Upper lobe of left lung (tissue), 6 donors: ENCODE measurements around the gene AGFG2. TPM values are rescaled to one million over a fixed set of nuclear protein-coding genes. Genes with fewer than 3 reads are reported as not detected.
"Not testable (repeated sequence)": the region's sequence is repeated elsewhere in the genome, so short reads cannot be mapped to it uniquely, and the experiment has no call there.

Experiments used
- ATAC-seq, 2 donors: fragments of 200-7000 bp; cut with Tn5 transposase; one replicate each; pipeline ENCODE4 v1.9.1; 2022; ENCODE audit warnings: mild to moderate bottlenecking in 2 of 2, moderate library complexity in 2 of 2; ENCODE audit not compliant: low FRiP score in 2 of 2
- DNase-seq, 2 donors: peaks; one replicate each; pipeline ENCODE4 v3.0.0-alpha.2; 2019 to 2020
- H3K27ac ChIP-seq, 4 donors: fragments of 200-600 bp; sonication (generic); one replicate each; pipeline ENCODE4 v1.5.1; 2016 to 2019
- H3K27me3 ChIP-seq, 4 donors: fragments of 200-600 bp; sonication (generic); one replicate each; pipeline ENCODE4 v1.5.1; 2017 to 2019
- H3K36me3 ChIP-seq, 4 donors: fragments of 200-600 bp; sonication (generic); one replicate each; pipeline ENCODE4 v1.5.1; 2016 to 2019
- H3K4me1 ChIP-seq, 4 donors: fragments of 200-600 bp; sonication (generic); one replicate each; pipeline ENCODE4 v1.5.1; 2018 to 2019
- H3K4me3 ChIP-seq, 4 donors: fragments of 200-600 bp; sonication (generic); one replicate each; pipeline ENCODE4 v1.5.1; 2017 to 2019; ENCODE audit warnings: mild to moderate bottlenecking in 2 of 4, moderate library complexity in 1 of 4
- H3K9me3 ChIP-seq, 4 donors: fragments of 200-600 bp; sonication (generic); one replicate each; pipeline ENCODE4 v1.5.1; 2018 to 2019
- EP300 ChIP-seq, 4 donors: sonication (generic); formaldehyde crosslinking; IDR thresholded peaks; one replicate each; pipeline ENCODE4 v1.5.1; 2017; ENCODE audit warnings: antibody characterized with exemption in 4 of 4, control low read depth in 2 of 4
- POLR2A ChIP-seq, 4 donors: fragments of 450-650 bp; IDR thresholded peaks; one replicate each; pipeline ENCODE4 v1.5.1; 2016 to 2017; ENCODE audit warnings: antibody characterized with exemption in 4 of 4, mild to moderate bottlenecking in 2 of 4
- POLR2AphosphoS5 ChIP-seq, 2 donors: sonication (generic); formaldehyde crosslinking; IDR thresholded peaks; one replicate each; pipeline ENCODE4 v1.5.1; 2017; ENCODE audit warnings: antibody characterized with exemption in 2 of 2
- WGBS, 2 donors: methylation state at CpG; one replicate each; pipeline ENCODE4 v1.1.5; 2017 to 2018; 5-methylcytosine and 5-hydroxymethylcytosine counted together
- total RNA-seq, 6 donors: library from RNA; depleted of rRNA in 4 of 6; stranded (reverse); fragments of >200 nt in 4 of 6; gene quantifications; one replicate each; pipeline versions ENCODE4 v1.1.0 to v1.2.1, GENCODE V29; 2016 to 2021
- TF ChIP-seq, protein P1 (sequence below), 6 experiments: fragments of 450-650 bp in 4 of 6; fragments of 200-600 bp in 2 of 6; sonication (generic) in 2 of 6; IDR thresholded peaks; one replicate each; pipeline ENCODE4 v1.5.1; 2016 to 2019; ENCODE audit warnings: antibody characterized with exemption in 6 of 6
- donor health status: DM: no; HTN: no; CAD: no; lungs with moderate emphysema.
- donor health status: DM: no; HTN: yes; CAD: no; lungs with severe emphysema.

The AGFG2 gene
- total RNA-seq, 6 donors from 2014 or later = 14.3 to 33.1 (median 20.4) TPM

DNA sequence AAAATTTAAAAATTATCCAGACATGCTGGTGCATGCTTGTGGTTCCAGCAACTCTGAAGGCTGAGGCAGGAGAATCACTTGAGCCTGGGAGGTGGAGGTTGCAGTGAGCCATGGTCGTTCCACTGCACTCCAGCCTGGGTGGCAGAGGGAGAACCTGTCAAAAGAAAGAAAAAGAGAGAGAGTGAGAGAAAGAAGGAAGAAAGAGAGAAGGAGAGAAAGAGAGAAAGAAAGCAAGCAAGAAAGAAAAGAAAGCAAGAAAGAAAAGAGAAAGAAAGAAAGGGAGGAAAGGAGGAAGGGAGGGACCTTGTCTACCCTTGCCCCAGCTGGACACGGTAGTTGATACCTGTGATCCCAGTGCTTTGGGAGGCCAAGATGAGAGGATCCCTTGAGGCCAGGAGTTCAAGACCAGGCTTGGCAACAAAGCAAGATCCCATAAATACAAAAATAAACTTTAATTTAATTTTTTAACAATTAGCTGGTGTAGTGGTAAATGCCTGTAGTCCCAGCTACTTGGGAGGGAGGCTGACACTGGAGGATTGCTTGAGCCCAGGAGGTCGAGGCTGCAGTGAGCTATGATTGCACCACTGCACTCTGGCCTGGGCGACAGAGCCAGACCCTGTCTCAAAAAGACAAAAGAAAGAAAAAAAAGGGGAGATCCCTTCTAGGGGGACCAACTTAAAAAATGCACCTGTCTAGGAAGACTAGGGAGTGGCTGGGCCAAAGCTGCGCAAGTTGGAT is 46.1 kb upstream of the AGFG2 start:
- DNase-seq (no peak), ATAC-seq (no peak)
- 86 to 94% methylated on average over 5 of the region's 5 CpGs for WGBS, 2 donors
- Histone ChIP-seq H3K27ac (no peak overlapping the region), H3K27me3 (no peaks in the 10 kb centered on the region), H3K4me1 (peaks cover 11 to 14% (median 13%) of the 10 kb centered on the region in 4 donors), H3K4me3 (peak overlapping the region in 3 of 4 donors; percentile 35 to 46 (median 41)), H3K9me3 (no peaks in the 10 kb centered on the region), H3K36me3 (no peaks in the 10 kb centered on the region)
- TF ChIP-seq EP300 (IDR thresholded peaks at IDR 0.05) (no peak), POLR2A (IDR thresholded peaks at IDR 0.05) (no peak), POLR2AphosphoS5 (IDR thresholded peaks at IDR 0.05) (no peak)
- TF ChIP-seq, protein P1, sequence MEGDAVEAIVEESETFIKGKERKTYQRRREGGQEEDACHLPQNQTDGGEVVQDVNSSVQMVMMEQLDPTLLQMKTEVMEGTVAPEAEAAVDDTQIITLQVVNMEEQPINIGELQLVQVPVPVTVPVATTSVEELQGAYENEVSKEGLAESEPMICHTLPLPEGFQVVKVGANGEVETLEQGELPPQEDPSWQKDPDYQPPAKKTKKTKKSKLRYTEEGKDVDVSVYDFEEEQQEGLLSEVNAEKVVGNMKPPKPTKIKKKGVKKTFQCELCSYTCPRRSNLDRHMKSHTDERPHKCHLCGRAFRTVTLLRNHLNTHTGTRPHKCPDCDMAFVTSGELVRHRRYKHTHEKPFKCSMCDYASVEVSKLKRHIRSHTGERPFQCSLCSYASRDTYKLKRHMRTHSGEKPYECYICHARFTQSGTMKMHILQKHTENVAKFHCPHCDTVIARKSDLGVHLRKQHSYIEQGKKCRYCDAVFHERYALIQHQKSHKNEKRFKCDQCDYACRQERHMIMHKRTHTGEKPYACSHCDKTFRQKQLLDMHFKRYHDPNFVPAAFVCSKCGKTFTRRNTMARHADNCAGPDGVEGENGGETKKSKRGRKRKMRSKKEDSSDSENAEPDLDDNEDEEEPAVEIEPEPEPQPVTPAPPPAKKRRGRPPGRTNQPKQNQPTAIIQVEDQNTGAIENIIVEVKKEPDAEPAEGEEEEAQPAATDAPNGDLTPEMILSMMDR (IDR thresholded peaks at IDR 0.05) = no peak

DNA sequence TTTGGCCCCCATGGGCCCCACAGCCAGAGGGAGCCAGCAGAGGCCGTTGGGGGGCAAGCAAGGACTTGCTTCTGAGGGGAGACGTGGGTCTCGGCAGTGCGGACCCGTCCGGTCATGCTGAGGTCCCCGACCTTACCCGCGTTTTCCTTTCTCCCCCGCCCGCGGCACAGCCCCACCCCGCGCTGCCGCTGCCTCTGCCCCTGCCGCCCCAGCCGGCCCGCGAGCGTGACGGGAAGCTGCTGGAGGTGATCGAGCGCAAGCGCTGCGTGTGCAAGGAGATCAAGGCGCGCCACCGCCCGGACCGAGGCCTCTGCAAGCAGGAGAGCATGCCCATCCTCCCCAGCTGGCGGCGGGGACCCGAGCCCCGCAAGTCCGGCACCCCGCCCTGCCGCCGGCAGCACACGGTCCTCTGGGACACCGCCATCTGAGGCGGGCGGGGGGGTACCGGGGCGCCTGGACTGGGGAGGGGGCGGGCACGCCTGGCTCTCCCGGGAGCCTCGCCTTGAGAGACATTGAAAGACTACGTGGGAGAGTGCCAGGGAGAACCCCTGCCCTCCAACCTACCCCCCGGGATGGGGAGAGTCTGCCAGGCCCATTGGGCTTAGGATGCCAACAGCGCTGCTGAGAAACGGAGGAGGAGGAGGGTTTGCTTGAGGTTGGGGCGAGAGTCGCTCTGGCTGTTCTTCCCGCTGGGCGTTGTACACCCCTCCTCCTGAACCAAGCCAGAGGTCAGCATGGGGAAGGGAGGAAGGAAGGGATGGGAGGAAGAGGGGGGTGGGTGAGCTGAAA is 45.3 kb upstream of the AGFG2 start:
- Histone ChIP-seq H3K4me3 (peak overlapping the region in 3 of 4 donors; percentile 35 to 46 (median 41)), H3K4me1 (peaks cover 11 to 14% (median 13%) of the 10 kb centered on the region in 4 donors), H3K9me3 (no peaks in the 10 kb centered on the region), H3K27ac (no peak overlapping the region), H3K27me3 (no peaks in the 10 kb centered on the region), H3K36me3 (no peaks in the 10 kb centered on the region)
- DNase-seq (peak in 1 of 2 donors; percentile 92), ATAC-seq (peak in 1 of 2 donors; percentile 66)
- WGBS, 2 donors = 9 to 19% methylated on average over 10 to 18 of the region's 56 CpGs
- no peak for TF ChIP-seq POLR2A (IDR thresholded peaks at IDR 0.05)
- TF ChIP-seq, protein P1 (IDR thresholded peaks at IDR 0.05) = peak in 1 of 6 experiments; percentile 11

GRCh38 chr7:100496509-100496908 is 42.5 kb upstream of the AGFG2 start:
- H3K4me1 ChIP-seq = peaks cover 11 to 14% (median 13%) of the 10 kb centered on the region in 4 donors
- DNase-seq (no peak), ATAC-seq (no peak)
- H3K4me3 ChIP-seq = no peak overlapping the region
- H3K27ac ChIP-seq = no peak overlapping the region
- no peaks in the 10 kb centered on the region for H3K36me3 ChIP-seq
- TF ChIP-seq POLR2AphosphoS5 (IDR thresholded peaks at IDR 0.05) (no peak), EP300 (IDR thresholded peaks at IDR 0.05) (no peak)
- H3K27me3 ChIP-seq = no peaks in the 10 kb centered on the region
- H3K9me3 ChIP-seq = no peaks in the 10 kb centered on the region
- 82 to 85% methylated on average over 6 of the region's 6 CpGs for WGBS, 2 donors

DNA sequence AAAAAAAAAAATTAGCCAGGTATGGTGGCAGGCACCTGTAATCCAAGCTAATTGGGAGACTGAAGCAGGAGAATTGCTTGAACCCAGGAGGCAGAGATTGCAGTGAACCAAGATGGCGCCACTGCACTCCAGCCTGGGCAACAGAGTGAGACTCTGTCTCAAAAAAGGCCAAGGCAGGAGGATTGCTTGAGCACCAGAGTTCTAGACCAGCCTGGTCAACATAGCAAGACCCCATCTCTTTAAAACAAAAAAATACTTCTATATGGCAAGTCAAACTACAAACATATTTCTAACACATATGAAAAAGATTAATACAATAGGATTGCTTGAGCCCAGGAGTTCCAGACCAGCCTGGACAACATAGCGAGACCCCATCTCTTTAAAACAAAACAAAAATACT is 38.3 kb upstream of the AGFG2 start:
- WGBS, 2 donors = 88 to 93% methylated on average over 2 of the region's 2 CpGs
- not testable (repeated sequence) for H3K36me3 ChIP-seq, H3K27ac ChIP-seq, DNase-seq, H3K4me3 ChIP-seq, H3K4me1 ChIP-seq, ATAC-seq, H3K9me3 ChIP-seq, H3K27me3 ChIP-seq

- not testable (repeated sequence) for H3K4me3 ChIP-seq, H3K4me1 ChIP-seq, H3K27me3 ChIP-seq, H3K9me3 ChIP-seq, ATAC-seq, H3K36me3 ChIP-seq, DNase-seq, H3K27ac ChIP-seq
- WGBS, 2 donors = 98 to 100% methylated on average over 3 of the region's 3 CpGs
Measured at GRCh38 chr7:100504031-100504430, 35.0 kb upstream of the AGFG2 start.

- no peak for TF ChIP-seq POLR2AphosphoS5 (IDR thresholded peaks at IDR 0.05)
- TF ChIP-seq POLR2A (IDR thresholded peaks at IDR 0.05) = no peak
- no peak for TF ChIP-seq EP300 (IDR thresholded peaks at IDR 0.05)
- TF ChIP-seq, protein P1 (IDR thresholded peaks at IDR 0.05) = no peak
- ATAC-seq (no peak), DNase-seq (no peak)
- Histone ChIP-seq H3K9me3 (no peaks in the 10 kb centered on the region), H3K36me3 (no peaks in the 10 kb centered on the region), H3K27ac (no peak overlapping the region), H3K27me3 (no peaks in the 10 kb centered on the region), H3K4me1 (no peaks in the 10 kb centered on the region), H3K4me3 (no peak overlapping the region)
- WGBS, 2 donors = 95 to 96% methylated on average over 9 of the region's 9 CpGs
Measured at GRCh38 chr7:100504887-100505611, 34.0 kb upstream of the AGFG2 start.
